GM23248 (cell line): ENCODE measurements around the gene CPLX1.

Source experiments
- EZH2 ChIP-seq: fragments of 200-600 bp; sonication (generic); IDR thresholded peaks from 2 replicates; pipeline ENCODE4 v1.6.1; 2018; ENCODE audit warnings: antibody characterized with exemption, mild to moderate bottlenecking; ENCODE audit not compliant: insufficient read depth, poor library complexity, severe bottlenecking
- EZH2phosphoT487 ChIP-seq: fragments of 200-600 bp; sonication (generic); IDR thresholded peaks from 2 replicates; pipeline ENCODE4 v1.6.1; 2018; ENCODE audit warnings: antibody characterized with exemption, moderate library complexity, mild to moderate bottlenecking, low read depth; ENCODE audit not compliant: insufficient read depth

GRCh38 chr4:738781-739280, 87.1 kb downstream of the CPLX1 start:
- TF ChIP-seq EZH2 (no peak), EZH2phosphoT487 (no peak)
